ENCODE data around the gene LRBA. TPM values are rescaled to one million over a fixed set of nuclear protein-coding genes. Genes with fewer than 3 reads are reported as not detected.

The LRBA gene
- total and polyA plus RNA-seq, 2 donors (not counting 3 experiments of a cell fraction or from before 2014, with no cell fraction given), result 18.0 to 35.1 TPM

DNA sequence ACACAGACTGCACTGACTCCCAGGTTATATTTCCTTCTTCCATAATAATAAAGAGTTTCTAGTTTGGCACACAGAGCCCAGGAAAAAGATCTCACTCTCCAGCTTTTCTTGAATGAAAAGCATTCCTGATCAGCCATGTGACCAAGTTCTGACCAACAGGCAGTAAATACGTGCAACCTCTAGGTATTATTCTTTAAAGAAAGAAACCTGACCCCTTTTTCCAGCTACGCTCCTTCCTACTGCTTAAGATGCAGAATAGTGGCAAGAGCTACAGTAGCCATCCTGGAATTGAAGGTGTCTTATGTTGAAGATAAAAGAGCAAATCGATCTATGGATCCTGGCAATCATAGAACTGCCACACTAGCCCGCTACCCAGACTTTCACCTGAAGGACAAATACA lies 76.7 kb downstream of the LRBA start:
- Histone ChIP-seq H2AFZ (ENCODE audit: low read depth, low read length) (no peak overlapping the region), H3K79me2 (ENCODE audit: control insufficient read depth, insufficient read depth, low read length) (no peaks in the 10 kb centered on the region), H3K4me1 (ENCODE audit: control insufficient read depth, extremely low read depth, insufficient read depth, low read length) (peaks cover 8% of the 10 kb centered on the region), H3K4me2 (ENCODE audit: insufficient read depth, low read length) (no peak overlapping the region), H3K9me3 (replicated peaks; ENCODE audit: control insufficient read depth, insufficient read depth, low read length) (no peaks in the 10 kb centered on the region), H3K9ac (replicated peaks; ENCODE audit: extremely low read depth, insufficient read depth, low read length) (no peak overlapping the region), H3K4me3 (replicated peaks in 1 of 3; ENCODE audit: insufficient read depth in 1 of 3, low read depth in 1 of 3, low read length in 3 of 3) (no peak overlapping the region), H3K9me1 (replicated peaks; ENCODE audit: control insufficient read depth, extremely low read depth, insufficient read depth, low read length) (no peaks in the 10 kb centered on the region), H3K27ac (ENCODE audit: insufficient read depth, low read depth, low read length) (no peak overlapping the region), H3K36me3 (ENCODE audit: control insufficient read depth in 2 of 2, extremely low read depth in 1 of 2, insufficient read depth in 2 of 2, low read length in 2 of 2) (no peaks in the 10 kb centered on the region), H3K27me3 (ENCODE audit: control insufficient read depth in 2 of 2, insufficient read depth in 2 of 2, low read length in 2 of 2) (no peaks in the 10 kb centered on the region), H4K20me1 (replicated peaks; ENCODE audit: control insufficient read depth, extremely low read depth, insufficient read depth, low read length) (no peaks in the 10 kb centered on the region)
- dilution Hi-C loops (cut with MboI; ENCODE audit: extremely low pct_ligation_motif_present, low sequenced_read_pairs), result no loop called here
- intact Hi-C loops (cut with micrococcal nuclease), result no loop called here
- POLR2A ChIA-PET, result interaction anchor here (0.7 kb wide), 1 partner anchor 9 kb away, joined by 4 read pairs; no protein-coding TSS in a partner anchor
- TF ChIP-seq MYC (IDR thresholded peaks at IDR 0.05; ENCODE audit: low read depth, low read length) (no peak), POLR2AphosphoS5 (IDR thresholded peaks at IDR 0.05; ENCODE audit: insufficient read depth, low read depth, low read length) (no peak)
- TF ChIP-seq, protein P1, sequence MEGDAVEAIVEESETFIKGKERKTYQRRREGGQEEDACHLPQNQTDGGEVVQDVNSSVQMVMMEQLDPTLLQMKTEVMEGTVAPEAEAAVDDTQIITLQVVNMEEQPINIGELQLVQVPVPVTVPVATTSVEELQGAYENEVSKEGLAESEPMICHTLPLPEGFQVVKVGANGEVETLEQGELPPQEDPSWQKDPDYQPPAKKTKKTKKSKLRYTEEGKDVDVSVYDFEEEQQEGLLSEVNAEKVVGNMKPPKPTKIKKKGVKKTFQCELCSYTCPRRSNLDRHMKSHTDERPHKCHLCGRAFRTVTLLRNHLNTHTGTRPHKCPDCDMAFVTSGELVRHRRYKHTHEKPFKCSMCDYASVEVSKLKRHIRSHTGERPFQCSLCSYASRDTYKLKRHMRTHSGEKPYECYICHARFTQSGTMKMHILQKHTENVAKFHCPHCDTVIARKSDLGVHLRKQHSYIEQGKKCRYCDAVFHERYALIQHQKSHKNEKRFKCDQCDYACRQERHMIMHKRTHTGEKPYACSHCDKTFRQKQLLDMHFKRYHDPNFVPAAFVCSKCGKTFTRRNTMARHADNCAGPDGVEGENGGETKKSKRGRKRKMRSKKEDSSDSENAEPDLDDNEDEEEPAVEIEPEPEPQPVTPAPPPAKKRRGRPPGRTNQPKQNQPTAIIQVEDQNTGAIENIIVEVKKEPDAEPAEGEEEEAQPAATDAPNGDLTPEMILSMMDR (IDR thresholded peaks at IDR 0.05; ENCODE audit: extremely low read depth in 1 of 2, insufficient read depth in 1 of 2, low read depth in 1 of 2, low read length in 2 of 2), result no peak
- CTCF ChIA-PET, result interaction anchor here (1.0 to 3.3 kb wide), 4 partner anchors 10 to 23 kb away, joined by 3 to 11 read pairs (median 6); no protein-coding TSS in a partner anchor
- no TSS peak for BruUV-seq (replicated peaks)
- DNase-seq (ENCODE audit: low read depth, low spot score) (no peak), FAIRE-seq (no peak)

GRCh38 chr4:150934022-150934421 lies 81.1 kb downstream of the LRBA start:
- TF ChIP-seq FOS (IDR thresholded peaks at IDR 0.05; ENCODE audit: borderline replicate concordance, insufficient read depth, low read length), result no peak
- no peaks in the 10 kb centered on the region for H3K9me3 ChIP-seq (replicated peaks; ENCODE audit: control insufficient read depth, insufficient read depth, low read length)
- intact Hi-C loops (cut with micrococcal nuclease), result no loop called here
- no TSS peak for BruUV-seq (replicated peaks)
- no peak overlapping the region for H3K9ac ChIP-seq (replicated peaks; ENCODE audit: extremely low read depth, insufficient read depth, low read length)
- H3K79me2 ChIP-seq (ENCODE audit: control insufficient read depth, insufficient read depth, low read length), result no peaks in the 10 kb centered on the region
- no peak overlapping the region for H3K4me3 ChIP-seq (replicated peaks in 1 of 3; ENCODE audit: insufficient read depth in 1 of 3, low read depth in 1 of 3, low read length in 3 of 3)
- H3K9me1 ChIP-seq (replicated peaks; ENCODE audit: control insufficient read depth, extremely low read depth, insufficient read depth, low read length), result no peaks in the 10 kb centered on the region
- no peak overlapping the region for H3K4me2 ChIP-seq (ENCODE audit: insufficient read depth, low read length)
- no peak overlapping the region for H3K27ac ChIP-seq (ENCODE audit: insufficient read depth, low read depth, low read length)
- CTCF ChIA-PET, result interaction anchor here (0.8 kb wide), 1 partner anchor 9 kb away, joined by 3 read pairs; no protein-coding TSS in a partner anchor
- FAIRE-seq (no peak), DNase-seq (ENCODE audit: low read depth, low spot score) (no peak)
- no peaks in the 10 kb centered on the region for H3K36me3 ChIP-seq (ENCODE audit: control insufficient read depth in 2 of 2, extremely low read depth in 1 of 2, insufficient read depth in 2 of 2, low read length in 2 of 2)
- H4K20me1 ChIP-seq (replicated peaks; ENCODE audit: control insufficient read depth, extremely low read depth, insufficient read depth, low read length), result no peaks in the 10 kb centered on the region
- dilution Hi-C loops (cut with MboI; ENCODE audit: extremely low pct_ligation_motif_present, low sequenced_read_pairs), result no loop called here
- POLR2A ChIA-PET, result no interaction called here
- no peak overlapping the region for H2AFZ ChIP-seq (ENCODE audit: low read depth, low read length)
- no peaks in the 10 kb centered on the region for H3K27me3 ChIP-seq (ENCODE audit: control insufficient read depth in 2 of 2, insufficient read depth in 2 of 2, low read length in 2 of 2)
- H3K4me1 ChIP-seq (ENCODE audit: control insufficient read depth, extremely low read depth, insufficient read depth, low read length), result no peaks in the 10 kb centered on the region
